Midbrain (tissue), 1 donor: ENCODE data around the gene SIX2.

Source experiments
- DNase-seq: peaks from one replicate; lab custom pipeline; 2025; lab: John Stamatoyannopoulos, UW

The SIX2 gene

GRCh38 chr2:45018023-45018422 is 8.8 kb upstream of the SIX2 start:
- DNase-seq: no peak

GRCh38 chr2:45014831-45015230 is 5.6 kb upstream of the SIX2 start:
- no peak for DNase-seq

- peak; percentile 14 for DNase-seq
Measured at GRCh38 chr2:45014016-45014702, 4.9 kb upstream of the SIX2 start.

GRCh38 chr2:45013229-45014015 is 4.2 kb upstream of the SIX2 start:
- no peak for DNase-seq

- DNase-seq: no peak
Measured at GRCh38 chr2:45012733-45013132, 3.5 kb upstream of the SIX2 start.

GRCh38 chr2:45011621-45012602 is 2.7 kb upstream of the SIX2 start:
- DNase-seq: no peak

- no peak for DNase-seq
Measured at GRCh38 chr2:45011121-45011520, 1.9 kb upstream of the SIX2 start.

- DNase-seq: no peak
Measured at GRCh38 chr2:45010702-45011012, 1.4 kb upstream of the SIX2 start.

GRCh38 chr2:45009928-45010701 is 863 bp upstream of the SIX2 start:
- no peak for DNase-seq

- no peak for DNase-seq
Measured at GRCh38 chr2:45008296-45009129, 739 bp downstream of the SIX2 start.

GRCh38 chr2:45007961-45008295 is 1.3 kb downstream of the SIX2 start:
- no peak for DNase-seq

- no peak for DNase-seq
Measured at GRCh38 chr2:45006942-45007287, 2.3 kb downstream of the SIX2 start.

GRCh38 chr2:45006041-45006941 is 3.0 kb downstream of the SIX2 start:
- no peak for DNase-seq

GRCh38 chr2:45005261-45006002 is 3.8 kb downstream of the SIX2 start:
- DNase-seq: no peak

GRCh38 chr2:45004562-45005191 is 4.6 kb downstream of the SIX2 start:
- no peak for DNase-seq

GRCh38 chr2:45003579-45004551 is 5.4 kb downstream of the SIX2 start:
- no peak for DNase-seq

GRCh38 chr2:45002686-45003085 is 6.6 kb downstream of the SIX2 start:
- no peak for DNase-seq
